ENCODE data around the gene ROBO1. TPM values are rescaled to one million over a fixed set of nuclear protein-coding genes. Genes with fewer than 3 reads are reported as not detected.

ROBO1 gene
- total and polyA plus RNA-seq, 2 donors (not counting 3 experiments of a cell fraction or from before 2014, with no cell fraction given) = 5.9 to 14.2 TPM

- no peak overlapping the region for H2AFZ ChIP-seq (ENCODE audit: low read depth, low read length)
- no peaks in the 10 kb centered on the region for H3K4me1 ChIP-seq (ENCODE audit: control insufficient read depth, extremely low read depth, insufficient read depth, low read length)
- H3K4me3 ChIP-seq (replicated peaks in 1 of 3; ENCODE audit: insufficient read depth in 1 of 3, low read depth in 1 of 3, low read length in 3 of 3) = no peak overlapping the region
- CTCF ChIA-PET = interaction anchor here (0.8 kb wide), 1 partner anchor 10 kb away, joined by 3 read pairs; no protein-coding TSS in a partner anchor
- H3K9me3 ChIP-seq (replicated peaks; ENCODE audit: control insufficient read depth, insufficient read depth, low read length) = no peaks in the 10 kb centered on the region
- H4K20me1 ChIP-seq (replicated peaks; ENCODE audit: control insufficient read depth, extremely low read depth, insufficient read depth, low read length) = no peaks in the 10 kb centered on the region
- no peak overlapping the region for H3K27ac ChIP-seq (ENCODE audit: insufficient read depth, low read depth, low read length)
- intact Hi-C loops (cut with micrococcal nuclease) = no loop called here
- FAIRE-seq (no peak), DNase-seq (ENCODE audit: low read depth, low spot score) (no peak)
- dilution Hi-C loops (cut with MboI; ENCODE audit: extremely low pct_ligation_motif_present, low sequenced_read_pairs) = no loop called here
- H3K4me2 ChIP-seq (ENCODE audit: insufficient read depth, low read length) = no peak overlapping the region
- H3K79me2 ChIP-seq (ENCODE audit: control insufficient read depth, insufficient read depth, low read length) = no peaks in the 10 kb centered on the region
- no peaks in the 10 kb centered on the region for H3K27me3 ChIP-seq (ENCODE audit: control insufficient read depth in 2 of 2, insufficient read depth in 2 of 2, low read length in 2 of 2)
- no peak for TF ChIP-seq POLR2AphosphoS5 (IDR thresholded peaks at IDR 0.05; ENCODE audit: insufficient read depth, low read depth, low read length)
- TF ChIP-seq EZH2 (IDR thresholded peaks at IDR 0.05; ENCODE audit: borderline replicate concordance, low read depth, low read length, severe bottlenecking) = no peak
- no peak for TF ChIP-seq MYC (IDR thresholded peaks at IDR 0.05; ENCODE audit: low read depth, low read length)
- TF ChIP-seq GATA2 (IDR thresholded peaks at IDR 0.05; ENCODE audit: insufficient read depth, insufficient read length, low read depth, low read length) = no peak
- no peak for TF ChIP-seq JUN (IDR thresholded peaks at IDR 0.05; ENCODE audit: borderline replicate concordance, insufficient read depth, insufficient read length, low read depth)
- no peak for TF ChIP-seq CTCF (IDR thresholded peaks at IDR 0.05; ENCODE audit: extremely low read depth in 1 of 2, insufficient read depth in 1 of 2, low read depth in 1 of 2, low read length in 2 of 2)
- no peak for TF ChIP-seq POLR2A (IDR thresholded peaks at IDR 0.05; ENCODE audit: low read depth, low read length)
- POLR2A ChIA-PET = no interaction called here
- no peaks in the 10 kb centered on the region for H3K36me3 ChIP-seq (ENCODE audit: control insufficient read depth in 2 of 2, extremely low read depth in 1 of 2, insufficient read depth in 2 of 2, low read length in 2 of 2)
- BruUV-seq (replicated peaks) = no TSS peak
- no peaks in the 10 kb centered on the region for H3K9me1 ChIP-seq (replicated peaks; ENCODE audit: control insufficient read depth, extremely low read depth, insufficient read depth, low read length)
- H3K9ac ChIP-seq (replicated peaks; ENCODE audit: extremely low read depth, insufficient read depth, low read length) = no peak overlapping the region
Measured at GRCh38 chr3:79183496-79183895, 584.3 kb downstream of the ROBO1 start.

All from endothelial cell of umbilical vein (primary cell).